Prostate gland (tissue), 2 donors: ENCODE results near the gene GPR137B.

Experiments
- CTCF ChIP-seq, 4 experiments: fragments of 200-600 bp in 2 of 4; fragments of 450-650 bp in 2 of 4; sonication (generic) in 2 of 4; IDR thresholded peaks; 1 replicate in 3 of 4; 2 replicates in 1 of 4; pipeline ENCODE4 v1.5.1; 2016 to 2019; ENCODE audit warnings: antibody characterized with exemption in 4 of 4, mild to moderate bottlenecking in 2 of 4, moderate library complexity in 2 of 4
- POLR2A ChIP-seq: fragments of 450-650 bp; IDR thresholded peaks from one replicate; pipeline ENCODE4 v1.6.1; 2016; ENCODE audit warnings: antibody characterized with exemption, mild to moderate bottlenecking
- POLR2AphosphoS5 ChIP-seq: sonication (generic); formaldehyde crosslinking; IDR thresholded peaks from one replicate; pipeline ENCODE4 v1.6.1; 2017; ENCODE audit warnings: antibody characterized with exemption

- no peak for TF ChIP-seq CTCF (IDR thresholded peaks at IDR 0.05)
- no peak for TF ChIP-seq POLR2A
- no peak for TF ChIP-seq POLR2AphosphoS5
These were observed 39.3 kb upstream of the GPR137B start for GRCh38 chr1:236103059-236103458.
